SK-N-SH (cell line): ENCODE results near the gene COG4. TPM values are rescaled to one million over a fixed set of nuclear protein-coding genes. Genes with fewer than 3 reads are reported as not detected.
A peak's percentile ranks its signal among the peaks of the same experiment; 100 is the strongest.
"Not testable (repeated sequence)": the region's sequence is repeated elsewhere in the genome, so short reads cannot be mapped to it uniquely, and the experiment has no call there.

Experiments
- CTCF ChIA-PET: fragments of 300-600, 350-600 bp; formaldehyde crosslinking; extraction: SDS; loops from one replicate; lab custom pipeline; 2021; lab: Yijun Ruan, JAX
- POLR2A ChIA-PET: fragments of 350-600 bp; sonication (Branson Sonifier 250); formaldehyde crosslinking; extraction: SDS; loops from one replicate; lab custom pipeline; 2020; ENCODE audit warnings: antibody characterized with exemption, inconsistent platforms; lab: Yijun Ruan, JAX
- DNase-seq: peaks from one replicate; pipeline ENCODE4 v3.0.0; 2012
- H2AFZ ChIP-seq: fragments of 200-600 bp; sonication (generic); 2 replicates; pipeline ENCODE4 v1.8.1; 2016; ENCODE audit warnings: antibody characterized with exemption, mild to moderate bottlenecking, low read depth
- H3F3A ChIP-seq: fragments of 200-600 bp; sonication (generic); replicated peaks from 2 replicates; pipeline ENCODE3; 2016; ENCODE audit warnings: antibody characterized with exemption, mild to moderate bottlenecking; ENCODE audit not compliant: insufficient read depth
- H3K27ac ChIP-seq, 2 experiments: fragments of 200-500 bp in 1 of 2; fragments of 200-600 bp in 1 of 2; sonication (Bioruptor generic) in 1 of 2; sonication (generic), shearing (Covaris generic) in 1 of 2; 2 replicates each; pipeline versions ENCODE4 v1.5.1 to v1.6.1; 2014 to 2016; ENCODE audit warnings: low read depth in 2 of 2, inconsistent platforms in 1 of 2, low read length in 1 of 2, mild to moderate bottlenecking in 1 of 2, mixed read lengths in 1 of 2
- H3K27me3 ChIP-seq: fragments of 200-600 bp; sonication (generic), shearing (Covaris generic); 2 replicates; pipeline ENCODE4 v1.6.1; 2016; ENCODE audit warnings: mixed run types; ENCODE audit not compliant: insufficient read depth
- H3K36me3 ChIP-seq, 2 experiments: fragments of 200-500 bp in 1 of 2; fragments of 200-600 bp in 1 of 2; sonication (Bioruptor generic) in 1 of 2; sonication (generic) in 1 of 2; replicated peaks in 1 of 2; 2 replicates each; pipeline versions ENCODE3 to v1.5.1; 2014 to 2016; ENCODE audit warnings: low read length in 1 of 2, mild to moderate bottlenecking in 1 of 2; ENCODE audit not compliant: insufficient read depth in 2 of 2, control insufficient read depth in 1 of 2
- H3K4me1 ChIP-seq, 2 experiments: fragments of 200-500 bp in 1 of 2; fragments of 200-600 bp in 1 of 2; sonication (Bioruptor generic) in 1 of 2; sonication (generic), shearing (Covaris generic) in 1 of 2; 2 replicates each; pipeline versions ENCODE4 v1.5.1 to v1.6.1; 2014 to 2016; ENCODE audit warnings: low read depth in 1 of 2, low read length in 1 of 2, mixed run types in 1 of 2; ENCODE audit not compliant: insufficient read depth in 2 of 2, control insufficient read depth in 1 of 2
- H3K4me2 ChIP-seq: fragments of 200-600 bp; sonication (generic), shearing (Covaris generic); 2 replicates; pipeline ENCODE4 v1.6.1; 2017; ENCODE audit warnings: mixed run types
- H3K4me3 ChIP-seq, 2 experiments: fragments of 200-500 bp in 1 of 2; fragments of 200-600 bp in 1 of 2; sonication (Bioruptor generic) in 1 of 2; sonication (generic), shearing (Covaris generic) in 1 of 2; 2 replicates each; pipeline versions ENCODE4 v1.5.1 to v1.8.1; 2014 to 2016; ENCODE audit warnings: low read depth in 2 of 2, inconsistent platforms in 1 of 2, low read length in 1 of 2, mild to moderate bottlenecking in 1 of 2, mixed read lengths in 1 of 2, moderate library complexity in 1 of 2
- H3K79me2 ChIP-seq: fragments of 200-600 bp; sonication (generic); 2 replicates; pipeline ENCODE4 v1.8.1; 2017; ENCODE audit warnings: mild to moderate bottlenecking; ENCODE audit not compliant: insufficient read depth
- H3K9ac ChIP-seq: fragments of 200-600 bp; sonication (generic); 2 replicates; pipeline ENCODE4 v1.6.1; 2017; ENCODE audit warnings: mixed run types
- H3K9me2 ChIP-seq: fragments of 200-600 bp; sonication (generic); 2 replicates; pipeline ENCODE4 v1.6.1; 2017; ENCODE audit warnings: mixed run types
- H3K9me3 ChIP-seq: fragments of 200-600 bp; sonication (generic); 2 replicates; pipeline ENCODE4 v1.6.1; 2017; ENCODE audit warnings: mixed run types, mild to moderate bottlenecking, moderate library complexity
- H4K20me1 ChIP-seq: fragments of 200-600 bp; sonication (generic); 2 replicates; pipeline ENCODE4 v1.6.1; 2017; ENCODE audit warnings: mild to moderate bottlenecking, mixed run types; ENCODE audit not compliant: insufficient read depth
- EZH2phosphoT487 ChIP-seq: fragments of 200-600 bp; sonication (generic); IDR thresholded peaks from 2 replicates; pipeline ENCODE4 v1.6.1; 2017; ENCODE audit warnings: low read depth, mixed run types, mild to moderate bottlenecking, antibody characterized with exemption, moderate library complexity, borderline replicate concordance
- FOSL2 ChIP-seq: IDR thresholded peaks from 2 replicates; pipeline ENCODE4 v1.4.0; 2012; ENCODE audit warnings: low read depth, mild to moderate bottlenecking, moderate library complexity, borderline replicate concordance
- GABPA ChIP-seq: IDR thresholded peaks from 2 replicates; pipeline ENCODE4 v1.4.0; 2012; ENCODE audit warnings: low read depth, mild to moderate bottlenecking
- GATA2 ChIP-seq: sonication (generic); formaldehyde crosslinking; IDR thresholded peaks from 2 replicates; pipeline ENCODE4 v1.5.0; 2020; ENCODE audit warnings: mild to moderate bottlenecking, missing genetic modification reagents
- JUND ChIP-seq: IDR thresholded peaks from 2 replicates; pipeline ENCODE4 v1.4.0; 2012
- MEF2A ChIP-seq: IDR thresholded peaks from 2 replicates; pipeline ENCODE4 v1.4.0; 2012; ENCODE audit warnings: low read depth, borderline replicate concordance
- MXI1 ChIP-seq: IDR thresholded peaks from 2 replicates; pipeline ENCODE4 v1.6.1; 2012; ENCODE audit warnings: mild to moderate bottlenecking, low read depth, low read length, improper control_type of control experiment
- NRF1 ChIP-seq: IDR thresholded peaks from 2 replicates; pipeline ENCODE4 v1.6.1; 2012; ENCODE audit warnings: low read depth, mild to moderate bottlenecking, low read length
- POLR2AphosphoS5 ChIP-seq: IDR thresholded peaks from 2 replicates; pipeline ENCODE4 v1.6.1; 2012; ENCODE audit warnings: low read depth, low read length
- RFX5 ChIP-seq: IDR thresholded peaks from 2 replicates; pipeline ENCODE4 v1.6.1; 2012; ENCODE audit warnings: mild to moderate bottlenecking, improper control_type of control experiment, low read length
- SIN3A ChIP-seq: IDR thresholded peaks from 2 replicates; pipeline ENCODE4 v1.6.1; 2012; ENCODE audit warnings: low read depth, mild to moderate bottlenecking, low read length, moderate library complexity, borderline replicate concordance
- WGBS: methylation state at CpG from one replicate; pipeline ENCODE4 v1.1.6; 2017; ENCODE audit warnings: low lambda C conversion rate; 5-methylcytosine and 5-hydroxymethylcytosine counted together
- polyA plus RNA-seq, 3 experiments: library from polyadenylated mRNA; depleted of rRNA; stranded (reverse); fragments of >200 nt; gene quantifications; 2 replicates each; pipeline ENCODE4 v1.2.3, GENCODE V29; 2012
- TF ChIP-seq, protein P1 (sequence below): fragments of 200-600 bp; sonication (generic); IDR thresholded peaks from 2 replicates; pipeline ENCODE4 v1.6.1; 2017; ENCODE audit warnings: antibody characterized with exemption, mild to moderate bottlenecking, moderate library complexity
- TF ChIP-seq, protein P2 (sequence below): IDR thresholded peaks from 2 replicates; pipeline ENCODE4; 2012

COG4 gene
- polyA plus RNA-seq, 1 of the 3 experiments (the other 2 are of a cell fraction): 54.4 TPM

DNA sequence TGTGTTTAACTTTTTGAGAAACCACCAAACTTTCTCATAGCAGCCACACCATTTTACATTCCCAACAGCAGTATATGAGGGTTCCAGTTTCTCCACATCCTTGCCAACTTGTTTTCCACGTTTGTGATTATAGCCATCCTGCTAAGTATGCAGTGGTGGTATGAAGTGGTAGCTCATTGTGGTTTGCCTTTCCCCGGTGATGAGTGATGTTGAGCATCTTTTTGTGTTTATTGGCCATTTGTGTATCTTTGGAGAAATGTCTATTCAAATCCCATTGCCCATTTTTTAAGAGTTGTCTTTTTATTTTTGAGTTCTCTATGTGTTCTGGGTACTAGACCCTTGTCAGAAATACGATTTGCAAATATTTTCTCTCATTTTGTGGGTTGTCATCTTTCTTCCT, 17.6 kb upstream of the COG4 start:
- Histone ChIP-seq H3K27ac (no peak overlapping the region), H3K4me3 (no peak overlapping the region), H3K9me2 (no peaks in the 10 kb centered on the region), H3K79me2 (peaks cover 100% of the 10 kb centered on the region), H3K9me3 (no peaks in the 10 kb centered on the region), H3F3A (peaks cover 12% of the 10 kb centered on the region), H3K36me3 (peaks cover 74 to 93% of the 10 kb centered on the region in 2 experiments), H2AFZ (no peak overlapping the region), H3K4me1 (no peaks in the 10 kb centered on the region), H3K27me3 (no peaks in the 10 kb centered on the region), H3K9ac (no peak overlapping the region), H3K4me2 (no peak overlapping the region), H4K20me1 (peaks cover 45% of the 10 kb centered on the region)
- TF ChIP-seq SIN3A (no peak), RFX5 (peak; percentile 87)
- 74% methylated on average over 3 of the region's 3 CpGs for WGBS
- CTCF ChIA-PET: interaction anchor here (1.4 kb wide), 2 partner anchors 12 to 112 kb away, joined by 3 read pairs; no protein-coding TSS in a partner anchor
- POLR2A ChIA-PET: interaction anchor here (1.2 to 1.4 kb wide), 2 partner anchors 10 to 230 kb away, joined by 3 read pairs; no protein-coding TSS in a partner anchor
- no peak for DNase-seq

DNA sequence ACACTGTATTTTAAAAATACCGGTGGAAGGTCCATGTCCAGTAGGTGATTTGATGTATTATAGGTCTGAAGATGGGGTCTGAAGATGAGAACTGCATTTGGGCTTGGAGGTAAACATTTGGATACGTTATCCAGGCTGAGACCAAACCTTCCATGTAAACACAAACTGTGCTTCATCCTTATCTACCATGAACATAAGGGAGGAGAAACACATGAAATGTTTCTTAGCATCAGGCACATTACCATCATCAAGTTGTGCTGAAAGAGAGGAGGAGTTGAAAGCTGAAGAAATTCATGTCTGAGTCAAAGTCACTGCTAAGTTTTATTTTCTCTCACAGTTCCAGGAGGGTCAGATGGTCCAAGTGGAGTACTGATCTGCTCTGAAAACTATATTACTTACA, 11.6 kb upstream of the COG4 start:
- no peak overlapping the region for H3K4me2 ChIP-seq
- no peaks in the 10 kb centered on the region for H3K9me2 ChIP-seq
- no peaks in the 10 kb centered on the region for H3K27me3 ChIP-seq
- H3F3A ChIP-seq: peaks cover 25% of the 10 kb centered on the region
- 100% methylated on average over 1 of the region's 2 CpGs for WGBS
- H3K9me3 ChIP-seq: no peaks in the 10 kb centered on the region
- ChIA-PET CTCF (interaction anchor here (1.1 kb wide), 1 partner anchor 19 kb away, joined by 3 read pairs; no protein-coding TSS in a partner anchor), POLR2A (no interaction called here)
- H3K9ac ChIP-seq: no peak overlapping the region
- peaks cover 41% of the 10 kb centered on the region for H4K20me1 ChIP-seq
- H3K27ac ChIP-seq: no peak overlapping the region
- H2AFZ ChIP-seq: no peak overlapping the region
- peaks cover 83 to 93% of the 10 kb centered on the region in 2 experiments for H3K36me3 ChIP-seq
- no peak for DNase-seq
- peaks cover 100% of the 10 kb centered on the region for H3K79me2 ChIP-seq
- TF ChIP-seq FOSL2 (no peak), NRF1 (no peak), EZH2phosphoT487 (no peak), JUND (no peak), GATA2 (CRISPR knock-in tag) (no peak), MEF2A (no peak), GABPA (no peak), POLR2AphosphoS5 (no peak), MXI1 (no peak)
- TF ChIP-seq, protein P1, sequence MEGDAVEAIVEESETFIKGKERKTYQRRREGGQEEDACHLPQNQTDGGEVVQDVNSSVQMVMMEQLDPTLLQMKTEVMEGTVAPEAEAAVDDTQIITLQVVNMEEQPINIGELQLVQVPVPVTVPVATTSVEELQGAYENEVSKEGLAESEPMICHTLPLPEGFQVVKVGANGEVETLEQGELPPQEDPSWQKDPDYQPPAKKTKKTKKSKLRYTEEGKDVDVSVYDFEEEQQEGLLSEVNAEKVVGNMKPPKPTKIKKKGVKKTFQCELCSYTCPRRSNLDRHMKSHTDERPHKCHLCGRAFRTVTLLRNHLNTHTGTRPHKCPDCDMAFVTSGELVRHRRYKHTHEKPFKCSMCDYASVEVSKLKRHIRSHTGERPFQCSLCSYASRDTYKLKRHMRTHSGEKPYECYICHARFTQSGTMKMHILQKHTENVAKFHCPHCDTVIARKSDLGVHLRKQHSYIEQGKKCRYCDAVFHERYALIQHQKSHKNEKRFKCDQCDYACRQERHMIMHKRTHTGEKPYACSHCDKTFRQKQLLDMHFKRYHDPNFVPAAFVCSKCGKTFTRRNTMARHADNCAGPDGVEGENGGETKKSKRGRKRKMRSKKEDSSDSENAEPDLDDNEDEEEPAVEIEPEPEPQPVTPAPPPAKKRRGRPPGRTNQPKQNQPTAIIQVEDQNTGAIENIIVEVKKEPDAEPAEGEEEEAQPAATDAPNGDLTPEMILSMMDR: no peak
- TF ChIP-seq, protein P2, sequence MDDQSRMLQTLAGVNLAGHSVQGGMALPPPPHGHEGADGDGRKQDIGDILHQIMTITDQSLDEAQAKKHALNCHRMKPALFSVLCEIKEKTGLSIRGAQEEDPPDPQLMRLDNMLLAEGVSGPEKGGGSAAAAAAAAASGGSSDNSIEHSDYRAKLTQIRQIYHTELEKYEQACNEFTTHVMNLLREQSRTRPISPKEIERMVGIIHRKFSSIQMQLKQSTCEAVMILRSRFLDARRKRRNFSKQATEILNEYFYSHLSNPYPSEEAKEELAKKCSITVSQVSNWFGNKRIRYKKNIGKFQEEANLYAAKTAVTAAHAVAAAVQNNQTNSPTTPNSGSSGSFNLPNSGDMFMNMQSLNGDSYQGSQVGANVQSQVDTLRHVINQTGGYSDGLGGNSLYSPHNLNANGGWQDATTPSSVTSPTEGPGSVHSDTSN: no peak
- H3K4me1 ChIP-seq: no peaks in the 10 kb centered on the region
- H3K4me3 ChIP-seq: no peak overlapping the region

DNA sequence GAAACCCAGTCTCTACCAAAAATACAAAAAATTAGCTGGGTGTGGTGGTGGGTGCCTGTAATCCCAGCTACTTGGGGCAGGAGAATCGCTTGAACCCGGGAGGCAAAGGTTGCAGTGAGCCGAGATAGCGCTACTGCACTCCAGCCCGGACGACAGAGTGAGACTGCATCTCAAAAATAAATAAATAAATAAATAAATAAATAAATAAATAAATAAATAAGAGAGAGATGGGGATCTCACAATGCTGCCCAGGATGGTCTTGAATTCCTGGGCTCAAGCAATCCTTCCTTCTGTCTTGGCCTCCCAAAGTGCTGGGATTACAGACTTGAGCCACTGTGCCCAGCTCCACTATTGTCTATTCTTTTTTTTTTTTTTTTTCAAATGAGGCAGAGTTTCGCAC, 6.6 kb upstream of the COG4 start:
- H3K9ac ChIP-seq, DNase-seq, H3K9me2 ChIP-seq, H3K9me3 ChIP-seq, H3K4me3 ChIP-seq, H2AFZ ChIP-seq, H3K4me2 ChIP-seq, H3K27ac ChIP-seq, H3K27me3 ChIP-seq, POLR2A ChIA-PET: not testable (repeated sequence)
- Histone ChIP-seq H3K4me1 (peaks cover 10 to 26% of the 10 kb centered on the region in 2 experiments), H3F3A (peaks cover 54% of the 10 kb centered on the region), H3K79me2 (peaks cover 100% of the 10 kb centered on the region), H4K20me1 (peaks cover 65% of the 10 kb centered on the region), H3K36me3 (peaks cover 66 to 88% of the 10 kb centered on the region in 2 experiments)
- WGBS: 97% methylated on average over 7 of the region's 7 CpGs
- CTCF ChIA-PET: interaction anchor here (0.6 to 2.6 kb wide), 10 partner anchors 9 to 889 kb away, joined by 3 to 7 read pairs (median 3); no protein-coding TSS in a partner anchor
